Activated CD8-positive, alpha-beta memory T cell treated with anti-CD3 and anti-CD28 coated beads, Interleukin-2, amount 50 U/mL, for 4 hours (primary cell): ENCODE results near the gene FRY.

ENCODE experiments used
- DNase-seq: peaks from one replicate; pipeline ENCODE4 v3.0.0-alpha.2; 2020

FRY gene

DNA sequence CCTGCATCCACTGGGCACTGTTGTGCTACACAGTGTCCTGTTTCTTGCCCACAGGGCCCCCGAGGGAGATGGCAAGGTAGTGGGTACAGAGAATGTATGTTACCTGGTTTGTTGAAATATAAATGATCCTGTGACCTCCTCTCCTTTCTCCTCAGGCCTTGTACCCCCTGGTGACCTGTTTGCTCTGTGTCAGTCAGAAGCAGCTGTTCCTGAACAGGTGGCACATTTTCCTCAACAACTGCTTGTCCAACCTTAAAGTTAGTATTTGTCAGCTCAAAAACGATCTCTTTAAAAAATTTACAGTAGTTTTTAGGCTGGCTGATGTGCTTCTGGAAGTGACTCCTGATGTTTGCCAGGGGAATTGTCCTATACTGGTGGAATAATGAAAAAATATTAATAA, 105.1 kb downstream of the FRY start:
- no peak for DNase-seq

DNA sequence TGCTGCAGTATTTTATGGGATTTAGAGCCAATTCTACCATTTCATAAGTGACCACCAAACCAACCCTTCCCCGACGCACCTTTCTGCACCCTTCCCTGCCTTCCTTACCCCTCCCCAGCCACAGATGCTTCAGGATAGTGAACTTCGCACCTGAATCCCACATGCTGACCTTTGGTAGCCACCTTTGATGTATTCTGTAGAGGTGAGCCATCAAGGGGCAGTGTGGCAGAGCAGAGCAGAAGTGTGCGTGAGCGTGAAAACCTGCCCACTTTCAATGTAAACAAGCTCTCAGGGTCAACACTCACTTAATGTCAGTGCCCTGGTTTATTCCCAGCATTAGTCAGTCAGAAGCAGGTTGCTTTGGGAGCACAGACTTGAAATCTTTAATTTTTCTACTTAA, 107.7 kb downstream of the FRY start:
- no peak for DNase-seq

GRCh38 chr13:32140109-32140508, 108.5 kb downstream of the FRY start:
- DNase-seq = no peak

DNA sequence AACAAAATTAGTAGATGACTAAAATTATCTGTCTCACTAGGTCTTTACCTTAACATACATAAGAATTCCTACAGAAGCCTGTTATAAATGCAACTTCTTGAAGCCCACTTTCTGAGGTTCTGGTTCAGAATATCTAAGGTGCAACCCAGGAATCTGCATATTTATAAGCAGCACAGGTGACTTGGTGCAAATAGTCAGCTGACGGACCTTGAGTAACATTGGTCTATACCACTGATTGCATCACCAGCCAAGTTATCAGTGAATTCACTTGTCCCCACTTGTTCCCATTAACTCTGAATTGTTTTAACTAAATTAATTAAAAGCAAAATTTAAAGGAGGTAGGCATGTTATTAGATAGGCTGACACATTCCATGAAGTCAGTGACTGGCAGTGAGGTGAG, 109.9 kb downstream of the FRY start:
- no peak for DNase-seq

GRCh38 chr13:32142115-32142514, 110.5 kb downstream of the FRY start:
- no peak for DNase-seq

DNA sequence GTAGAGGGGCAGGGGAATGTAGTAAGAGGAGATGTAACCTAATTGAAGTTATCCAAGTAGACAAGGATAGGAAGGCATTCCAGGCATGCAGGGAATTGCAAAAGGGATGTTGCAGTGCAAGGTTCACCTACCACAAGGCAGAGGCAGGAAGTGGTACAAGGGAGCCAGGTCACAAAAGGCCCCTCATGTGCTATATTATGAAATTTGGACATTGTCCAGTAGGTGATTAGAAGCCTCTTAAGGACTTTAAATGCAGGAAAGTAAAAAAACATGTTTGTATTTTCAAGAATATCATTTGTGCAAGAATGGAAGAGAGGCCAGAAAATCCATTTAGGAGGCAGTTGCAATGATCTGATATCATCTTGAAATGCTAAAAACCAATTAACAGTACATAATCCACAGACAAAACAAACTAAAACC, 111.4 kb downstream of the FRY start:
- no peak for DNase-seq

- DNase-seq = no peak
Measured at GRCh38 chr13:32147193-32147592, 115.6 kb downstream of the FRY start.

DNA sequence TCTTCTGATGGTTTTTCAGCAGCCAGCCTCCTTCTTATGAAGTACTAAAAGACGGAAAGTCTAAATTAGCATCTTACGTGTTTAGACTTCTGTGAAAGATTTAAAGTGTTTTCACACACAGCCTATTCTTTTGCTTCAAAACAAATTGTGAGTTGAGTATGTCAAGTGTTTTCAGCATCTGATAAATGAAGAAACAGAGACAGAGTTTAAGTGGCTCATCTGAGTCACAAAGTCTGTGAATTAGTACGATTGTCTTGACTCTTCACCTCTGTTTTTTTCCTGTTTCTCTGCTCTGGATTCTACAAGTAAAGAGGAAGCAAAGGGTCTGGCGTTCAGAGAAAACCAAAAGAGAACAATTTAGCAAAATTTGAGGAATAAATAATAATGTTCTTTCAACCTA, 116.4 kb downstream of the FRY start:
- no peak for DNase-seq

DNA sequence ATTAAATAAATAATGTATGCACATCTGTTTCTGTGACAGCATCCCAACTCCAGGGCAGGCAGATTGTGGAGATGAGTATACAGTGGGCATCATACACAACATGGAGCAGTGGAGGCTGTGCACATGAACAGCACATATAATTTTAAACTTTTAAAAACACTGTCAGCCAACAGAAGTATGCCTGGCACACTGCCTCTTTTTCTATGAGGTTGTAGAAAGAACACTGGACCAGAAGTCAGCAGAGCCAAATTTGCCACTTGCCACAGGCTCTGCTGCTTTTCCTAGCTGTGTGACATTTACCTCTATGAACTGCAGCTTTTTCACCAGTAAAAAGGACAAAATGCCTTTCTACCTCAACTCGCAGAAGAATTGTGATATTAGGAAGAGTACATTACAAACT, 118.7 kb downstream of the FRY start:
- no peak for DNase-seq

- DNase-seq = no peak
Measured at GRCh38 chr13:32150794-32151193, 119.2 kb downstream of the FRY start.

- DNase-seq = no peak
Measured at GRCh38 chr13:32151240-32151639, 119.7 kb downstream of the FRY start.

DNA sequence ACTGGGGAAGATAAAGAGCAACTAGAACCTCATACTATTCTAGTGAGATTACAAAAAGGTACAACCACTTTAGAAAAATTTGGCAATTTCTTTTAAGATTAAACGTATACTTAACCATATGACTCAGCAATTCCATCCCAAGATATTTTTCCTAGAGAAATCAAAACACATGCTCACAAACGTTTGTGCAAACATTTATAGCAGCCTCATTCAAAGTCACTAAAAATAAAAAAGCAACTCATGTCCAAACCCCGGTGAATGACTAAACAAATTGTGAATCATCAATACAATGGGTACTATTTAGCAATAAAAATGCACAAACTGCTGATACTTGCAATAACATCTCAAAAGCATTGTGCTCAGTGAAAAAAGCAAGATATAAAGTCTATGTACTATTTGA, 121.5 kb downstream of the FRY start:
- DNase-seq = no peak

DNA sequence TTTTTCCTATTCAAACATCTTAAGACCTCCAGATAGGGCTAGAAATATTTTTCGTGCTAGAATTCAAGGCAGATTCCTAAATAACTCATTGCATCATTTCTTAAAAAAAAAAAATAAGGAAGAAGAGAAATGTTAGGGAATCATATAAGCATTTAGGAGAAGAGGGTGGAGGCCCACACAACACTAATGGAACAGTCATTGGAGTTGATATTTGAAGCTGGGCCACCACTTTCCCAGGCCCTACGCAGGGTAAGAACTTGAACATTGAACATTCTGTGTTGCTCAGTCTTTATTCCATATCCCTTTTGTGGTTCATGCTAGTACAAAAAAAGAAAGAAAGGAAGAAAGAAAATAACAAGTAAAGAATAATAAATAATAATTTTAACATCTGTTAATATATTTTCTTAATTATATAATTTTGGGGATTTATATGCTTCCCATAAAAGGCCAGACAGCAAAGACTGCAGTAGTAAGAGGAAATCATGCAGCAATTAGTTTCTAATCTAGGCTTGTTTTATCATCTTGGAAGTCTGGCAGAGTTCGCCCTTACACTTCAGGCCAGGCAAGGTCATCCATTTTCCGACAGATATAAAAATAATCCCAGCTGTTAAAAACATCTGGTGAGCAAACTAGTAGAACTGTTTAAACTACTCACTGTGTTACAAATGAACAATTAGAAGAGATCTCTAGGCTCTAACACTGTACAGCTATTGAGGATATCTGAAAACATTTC, 127.7 kb downstream of the FRY start:
- no peak for DNase-seq

- DNase-seq = no peak
Measured at GRCh38 chr13:32162395-32163005, 130.9 kb downstream of the FRY start.

DNA sequence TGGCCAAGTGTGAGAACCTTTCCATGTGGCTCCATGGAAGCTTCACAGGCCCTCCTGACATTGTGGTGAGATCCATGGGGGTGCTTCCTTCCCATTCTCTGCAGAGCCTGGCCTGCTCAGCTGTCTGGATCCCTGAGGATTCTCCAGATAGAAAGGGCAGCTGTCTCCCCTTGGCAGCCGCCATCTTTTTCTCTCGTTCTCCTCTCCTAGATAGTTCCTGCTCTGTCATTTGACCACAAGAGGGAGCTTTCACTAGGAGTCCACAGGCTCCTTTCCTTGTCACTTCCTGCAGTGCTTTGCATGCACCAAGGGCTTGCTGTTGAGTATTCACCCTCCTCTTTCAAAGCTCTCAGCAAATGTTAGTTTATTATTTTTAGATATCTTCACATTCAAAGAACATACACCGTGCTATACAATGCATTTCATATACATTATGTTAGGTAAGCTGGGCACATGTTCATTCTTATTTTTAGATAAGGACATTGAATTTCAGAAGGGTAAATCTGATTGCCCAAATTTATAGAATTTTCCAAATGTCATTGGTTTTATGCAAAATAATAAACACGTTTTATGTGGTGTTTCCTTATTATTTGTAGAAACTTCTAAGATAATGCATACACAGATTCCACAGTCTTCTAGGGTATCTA, 133.2 kb downstream of the FRY start:
- DNase-seq = no peak

DNA sequence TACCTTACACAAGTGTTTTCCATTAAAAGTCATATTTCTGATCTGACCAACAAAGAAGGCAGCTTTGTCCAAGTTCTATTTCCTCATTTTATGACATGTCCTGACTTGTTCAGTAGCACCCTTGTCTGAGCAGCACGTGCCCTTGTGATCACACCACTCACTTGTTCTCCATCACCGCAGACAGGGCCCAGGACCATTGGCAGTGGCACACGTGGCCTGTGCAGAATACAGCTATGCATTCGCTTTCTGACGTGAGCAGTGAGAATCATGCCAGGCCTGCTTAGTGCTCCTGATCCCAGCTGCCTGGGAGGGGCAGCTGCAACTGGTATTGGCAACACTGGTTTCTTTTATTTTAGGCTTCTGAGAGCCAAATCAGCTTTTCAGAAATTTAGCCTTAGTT, 134.2 kb downstream of the FRY start:
- no peak for DNase-seq

DNA sequence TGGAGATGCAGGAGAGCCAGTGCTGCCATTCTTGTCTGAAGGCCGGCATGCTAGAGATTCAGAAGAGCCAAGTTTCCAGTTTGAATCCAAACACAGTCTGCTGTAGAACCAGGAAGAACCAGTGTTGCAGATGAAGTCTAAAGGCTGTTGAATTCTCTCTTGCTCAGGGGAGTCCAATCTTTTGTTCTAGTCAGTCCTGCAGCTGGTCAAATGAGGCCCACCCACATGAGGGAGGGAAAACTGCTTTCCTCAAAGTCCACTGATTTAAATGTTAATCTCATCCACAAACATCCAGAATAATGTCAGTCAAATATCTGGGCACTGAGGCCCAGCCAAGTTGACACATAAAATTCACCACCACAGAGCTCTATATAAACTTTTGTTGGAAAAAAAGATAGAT, 136.6 kb downstream of the FRY start:
- DNase-seq = no peak

DNA sequence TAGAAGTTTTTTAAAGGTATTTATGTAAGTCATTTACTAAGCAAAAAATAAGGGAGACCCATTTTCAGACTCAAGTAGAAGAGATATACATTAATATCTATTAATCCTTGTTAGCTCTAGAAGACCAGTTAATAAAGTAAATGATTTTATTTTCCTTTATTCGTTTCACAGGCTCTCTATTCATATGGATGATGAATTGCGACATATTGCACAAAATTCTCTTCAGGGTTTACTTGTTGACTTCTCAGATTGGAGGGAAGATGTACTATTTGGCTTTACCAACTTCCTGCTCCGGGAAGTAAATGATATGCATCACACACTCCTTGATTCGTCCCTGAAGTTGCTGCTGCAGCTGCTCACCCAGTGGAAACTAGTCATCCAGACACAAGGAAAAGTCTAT, 139.3 kb downstream of the FRY start:
- DNase-seq = no peak

GRCh38 chr13:32173881-32174280, 142.3 kb downstream of the FRY start:
- no peak for DNase-seq

DNA sequence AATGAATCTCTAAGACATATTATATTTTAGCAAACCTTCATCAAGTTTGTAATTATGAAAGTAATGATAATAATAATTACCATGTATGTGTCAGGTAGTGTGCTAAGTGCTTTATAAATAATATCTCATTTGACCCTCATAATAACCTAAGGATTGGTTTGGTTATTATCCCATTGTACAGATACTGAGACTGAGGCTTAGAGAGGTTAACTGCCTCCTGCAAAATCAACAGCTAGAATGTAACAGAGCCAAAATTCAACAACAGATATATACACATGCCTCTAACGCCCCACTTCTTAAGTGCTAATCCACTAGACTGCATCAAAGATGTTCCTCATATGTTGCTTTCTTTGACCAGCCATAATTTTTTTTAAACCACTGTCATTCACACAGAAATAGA, 142.8 kb downstream of the FRY start:
- no peak for DNase-seq

DNA sequence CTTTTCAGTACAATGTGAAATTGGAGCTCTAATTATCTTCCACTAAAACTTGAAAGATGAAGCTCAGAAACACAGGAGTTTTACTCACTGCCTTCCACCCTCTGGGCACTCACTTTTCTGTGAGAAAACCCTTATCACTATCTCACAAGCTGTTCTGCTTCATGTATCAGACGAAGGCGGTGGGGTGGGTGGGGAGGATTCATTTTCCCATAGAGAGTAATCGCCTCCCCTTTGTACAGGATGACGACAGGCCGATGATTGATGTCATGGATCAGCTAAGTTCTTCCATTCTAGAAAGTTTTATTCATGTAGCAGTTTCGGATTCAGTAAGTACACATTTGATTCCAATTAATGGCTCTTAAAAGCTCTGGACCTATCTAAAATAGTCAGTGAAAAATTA, 143.7 kb downstream of the FRY start:
- no peak for DNase-seq

- DNase-seq = no peak
Measured at GRCh38 chr13:32175943-32176342, 144.4 kb downstream of the FRY start.

DNA sequence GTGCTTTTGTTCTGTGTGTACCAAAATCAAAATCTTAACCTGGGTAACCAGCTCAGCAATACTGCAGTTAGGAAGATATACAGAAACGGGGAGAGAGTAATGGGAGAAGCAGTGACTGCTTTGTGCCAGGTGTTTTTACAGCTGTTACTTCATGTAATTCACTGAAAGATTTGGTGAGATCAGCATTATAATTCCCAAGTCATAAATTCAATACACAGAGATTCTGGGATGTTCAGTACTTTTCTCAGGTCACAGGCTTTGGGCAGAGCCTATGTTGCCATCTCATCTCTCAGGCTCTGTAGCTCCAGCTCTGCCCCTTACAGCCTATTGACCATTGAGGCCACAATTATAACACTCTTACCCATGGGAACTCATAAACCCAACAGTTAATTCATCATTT, 145.1 kb downstream of the FRY start:
- no peak for DNase-seq

DNA sequence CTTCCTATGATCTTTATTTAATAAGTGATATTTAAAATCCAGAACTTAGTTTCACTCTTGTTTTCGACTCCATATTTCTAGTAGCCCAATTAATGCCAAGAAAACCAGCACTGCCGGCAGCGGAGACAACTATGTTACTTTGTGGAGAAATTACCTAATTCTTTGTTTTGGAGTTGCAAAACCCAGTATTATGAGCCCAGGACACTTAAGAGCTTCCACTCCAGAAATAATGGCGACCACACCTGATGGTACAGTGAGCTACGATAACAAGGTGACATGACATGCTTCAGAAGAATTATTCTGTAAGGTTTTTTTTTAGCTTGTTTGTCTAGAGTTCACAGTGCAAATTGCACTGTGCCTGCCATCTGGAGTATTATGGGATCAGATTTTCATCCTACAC, 147.2 kb downstream of the FRY start:
- no peak for DNase-seq

DNA sequence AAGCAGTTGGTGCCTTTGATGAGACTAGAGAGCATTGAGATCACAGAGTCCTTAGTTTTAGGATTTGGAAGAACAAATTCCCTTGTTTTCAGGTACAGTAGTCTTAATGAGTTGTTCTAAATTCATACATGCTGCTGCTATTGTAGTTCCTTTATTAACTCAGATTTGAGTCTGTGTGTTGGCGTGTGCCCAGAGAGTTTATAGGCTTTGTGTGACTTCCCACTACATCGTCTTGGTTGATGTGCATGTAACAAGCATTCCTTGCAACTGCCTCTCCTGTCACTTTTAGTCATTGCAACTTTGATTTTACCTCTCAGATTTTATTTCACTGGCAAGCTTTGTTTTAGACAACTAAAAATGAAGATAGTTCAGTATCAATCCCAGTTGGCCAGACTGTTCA, 148.1 kb downstream of the FRY start:
- DNase-seq = no peak
